ENCODE measurements around the gene FLVCR2. TPM values are rescaled to one million over a fixed set of nuclear protein-coding genes. Genes with fewer than 3 reads are reported as not detected.
A peak's percentile ranks its signal among the peaks of the same experiment; 100 is the strongest.

Gene FLVCR2
- total and polyA plus RNA-seq, 8 donors: 0.33 to 6.3 (median 2.4) TPM

DNA sequence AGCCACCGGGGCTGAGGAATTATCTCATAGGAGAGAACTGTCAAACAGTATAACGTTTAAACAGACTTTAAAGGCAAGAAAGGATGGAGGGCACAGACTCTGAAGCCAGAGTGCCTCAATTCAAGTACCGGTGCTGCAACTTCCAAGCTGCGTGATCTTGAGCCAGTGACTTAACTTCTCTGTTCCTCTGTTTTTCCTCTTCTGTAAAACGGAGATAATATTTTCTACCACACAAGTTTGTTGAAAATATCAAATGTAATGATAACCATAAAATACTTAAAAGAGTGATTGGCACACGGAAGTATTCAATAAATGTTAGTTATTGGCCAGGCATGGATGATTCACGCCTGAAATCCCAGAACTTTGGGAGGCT, 38.0 kb upstream of the FLVCR2 start:
- intact Hi-C loops (cut with DNase I): no loop called here
- DNase-seq (no peak), ATAC-seq (no peak), FAIRE-seq (no peak)
- Histone ChIP-seq H3K27me3 (no peaks in the 10 kb centered on the region), H3K27ac (no peak overlapping the region), H3K36me3 (no peaks in the 10 kb centered on the region), H3K4me3 (no peak overlapping the region), H3K4me1 (peaks cover 0 to 4% (median 0%) of the 10 kb centered on the region in 3 donors), H3K9me3 (no peaks in the 10 kb centered on the region)
- TF ChIP-seq, protein P1, sequence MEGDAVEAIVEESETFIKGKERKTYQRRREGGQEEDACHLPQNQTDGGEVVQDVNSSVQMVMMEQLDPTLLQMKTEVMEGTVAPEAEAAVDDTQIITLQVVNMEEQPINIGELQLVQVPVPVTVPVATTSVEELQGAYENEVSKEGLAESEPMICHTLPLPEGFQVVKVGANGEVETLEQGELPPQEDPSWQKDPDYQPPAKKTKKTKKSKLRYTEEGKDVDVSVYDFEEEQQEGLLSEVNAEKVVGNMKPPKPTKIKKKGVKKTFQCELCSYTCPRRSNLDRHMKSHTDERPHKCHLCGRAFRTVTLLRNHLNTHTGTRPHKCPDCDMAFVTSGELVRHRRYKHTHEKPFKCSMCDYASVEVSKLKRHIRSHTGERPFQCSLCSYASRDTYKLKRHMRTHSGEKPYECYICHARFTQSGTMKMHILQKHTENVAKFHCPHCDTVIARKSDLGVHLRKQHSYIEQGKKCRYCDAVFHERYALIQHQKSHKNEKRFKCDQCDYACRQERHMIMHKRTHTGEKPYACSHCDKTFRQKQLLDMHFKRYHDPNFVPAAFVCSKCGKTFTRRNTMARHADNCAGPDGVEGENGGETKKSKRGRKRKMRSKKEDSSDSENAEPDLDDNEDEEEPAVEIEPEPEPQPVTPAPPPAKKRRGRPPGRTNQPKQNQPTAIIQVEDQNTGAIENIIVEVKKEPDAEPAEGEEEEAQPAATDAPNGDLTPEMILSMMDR (IDR thresholded peaks at IDR 0.05): no peak
- 64 to 71% methylated on average over 7 of the region's 7 CpGs for WGBS, 2 donors

DNA sequence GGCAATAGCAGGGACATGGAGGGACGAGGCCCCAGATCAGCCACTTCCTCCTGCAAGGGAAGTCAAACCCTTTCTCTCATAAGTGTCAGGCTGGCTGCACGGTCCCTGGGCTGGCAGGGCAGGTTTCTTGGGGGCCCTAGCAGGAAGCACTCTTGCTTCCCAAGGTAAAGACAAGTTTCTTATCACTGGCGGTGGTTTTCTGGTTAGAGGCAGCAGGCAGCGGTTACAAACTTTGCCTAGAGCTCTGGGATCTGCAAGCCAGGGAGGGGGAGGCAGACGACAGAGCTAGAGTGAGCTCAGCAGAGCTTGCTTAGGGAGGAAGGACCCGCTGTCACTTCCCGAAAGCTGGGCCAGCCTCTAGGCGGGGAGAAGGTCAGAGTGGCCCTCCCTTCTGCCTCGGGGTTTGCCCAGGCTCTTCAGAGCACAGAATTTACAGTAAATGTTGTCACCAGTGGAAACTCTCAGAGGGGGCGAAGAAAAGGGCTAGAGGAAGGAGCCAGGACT, 35.8 kb upstream of the FLVCR2 start:
- WGBS, 2 donors: 36 to 41% methylated on average over 10 of the region's 10 CpGs
- intact Hi-C loops (cut with DNase I): no loop called here
- DNase-seq (peak in 2 of 6 donors; percentile 18 to 68), ATAC-seq (peak in 3 of 4 donors; percentile 78 to 93 (median 92)), FAIRE-seq (no peak)
- Histone ChIP-seq H3K4me3 (no peak overlapping the region), H3K27me3 (no peaks in the 10 kb centered on the region), H3K4me1 (peaks cover 0 to 4% (median 0%) of the 10 kb centered on the region in 3 donors), H3K27ac (peak overlapping the region in 2 of 4 donors; percentile 55 to 65), H3K9me3 (no peaks in the 10 kb centered on the region), H3K36me3 (no peaks in the 10 kb centered on the region)
- TF ChIP-seq, protein P1 (IDR thresholded peaks at IDR 0.05): no peak

DNA sequence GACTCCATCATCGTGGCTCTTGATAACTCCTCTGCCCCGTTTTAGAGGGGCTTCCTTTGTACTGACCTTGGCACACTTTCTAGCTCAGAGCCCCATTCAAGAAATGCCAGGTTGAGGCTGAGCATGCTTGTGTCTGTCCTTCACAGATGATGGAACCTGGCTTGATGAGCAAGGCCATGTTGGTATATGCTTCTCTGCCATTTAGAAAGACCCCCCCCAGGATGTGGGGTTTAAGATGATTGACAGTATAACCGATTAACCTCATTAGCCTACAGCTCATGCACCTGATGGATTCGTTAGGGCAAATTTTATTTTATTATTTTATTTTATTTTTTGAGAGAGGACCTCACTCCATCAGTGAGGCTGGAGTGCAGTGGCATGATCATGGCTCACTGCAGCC, 35.2 kb upstream of the FLVCR2 start:
- peaks cover 0 to 4% (median 0%) of the 10 kb centered on the region in 3 donors for H3K4me1 ChIP-seq
- TF ChIP-seq, protein P1 (IDR thresholded peaks at IDR 0.05): no peak
- intact Hi-C loops (cut with DNase I): no loop called here
- peak overlapping the region in 2 of 4 donors; percentile 55 to 65 for H3K27ac ChIP-seq
- H3K4me3 ChIP-seq: no peak overlapping the region
- FAIRE-seq: no peak
- no peaks in the 10 kb centered on the region for H3K9me3 ChIP-seq
- H3K27me3 ChIP-seq: no peaks in the 10 kb centered on the region
- ATAC-seq: no peak
- no peak for DNase-seq
- H3K36me3 ChIP-seq: no peaks in the 10 kb centered on the region
- WGBS, 2 donors: 38 to 62% methylated on average over 4 of the region's 4 CpGs

DNA sequence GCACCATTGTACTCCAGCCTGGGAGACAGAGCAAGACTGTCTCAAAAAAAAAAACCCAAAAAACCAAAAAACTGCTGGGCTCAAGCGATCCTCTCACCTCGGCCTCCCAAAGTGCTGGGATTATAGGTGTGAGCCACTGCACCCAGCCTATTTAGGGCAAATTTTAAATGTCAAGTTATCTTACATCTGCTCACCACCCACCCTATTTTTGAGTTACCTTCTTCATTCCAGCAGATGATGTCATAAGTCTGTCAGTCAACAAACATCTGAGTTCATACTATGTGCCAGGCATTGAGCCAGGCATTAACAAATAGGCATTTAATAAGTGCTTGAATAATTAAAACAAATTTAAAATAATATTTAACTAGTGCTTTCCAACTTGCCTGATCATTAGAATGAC, 34.6 kb upstream of the FLVCR2 start:
- no peaks in the 10 kb centered on the region for H3K9me3 ChIP-seq
- H3K36me3 ChIP-seq: no peaks in the 10 kb centered on the region
- intact Hi-C loops (cut with DNase I): no loop called here
- H3K27me3 ChIP-seq: no peaks in the 10 kb centered on the region
- 85 to 97% methylated on average over 2 of the region's 2 CpGs for WGBS, 2 donors
- H3K27ac ChIP-seq: peak overlapping the region in 1 of 4 donors; percentile 55
- TF ChIP-seq, protein P1 (IDR thresholded peaks at IDR 0.05): no peak
- H3K4me3 ChIP-seq: no peak overlapping the region
- FAIRE-seq: no peak
- DNase-seq: no peak
- peaks cover 0 to 4% (median 0%) of the 10 kb centered on the region in 3 donors for H3K4me1 ChIP-seq
- no peak for ATAC-seq

DNA sequence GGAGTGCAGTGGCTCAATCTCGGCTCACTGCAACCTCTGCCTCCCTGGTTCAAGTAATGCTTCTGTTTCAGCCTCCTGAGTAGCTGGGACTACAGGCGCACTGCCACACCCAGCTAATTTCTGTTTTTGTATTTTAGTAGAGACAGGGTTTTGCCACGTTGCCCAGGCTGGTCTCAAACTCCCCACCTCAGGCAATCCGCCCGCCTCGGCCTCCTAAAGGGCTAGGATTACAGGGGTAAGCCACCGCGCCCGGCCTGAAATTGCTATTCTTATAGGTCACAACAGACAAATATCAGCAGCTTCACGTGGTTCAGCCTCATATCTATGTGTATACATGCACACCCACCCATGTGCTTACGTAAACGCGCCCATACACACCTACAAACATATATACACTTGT, 32.5 kb upstream of the FLVCR2 start:
- FAIRE-seq (no peak), DNase-seq (no peak), ATAC-seq (no peak)
- intact Hi-C loops (cut with DNase I): no loop called here
- TF ChIP-seq, protein P1 (IDR thresholded peaks at IDR 0.05): no peak
- Histone ChIP-seq H3K4me1 (peaks cover 0 to 4% (median 0%) of the 10 kb centered on the region in 3 donors), H3K4me3 (no peak overlapping the region), H3K9me3 (no peaks in the 10 kb centered on the region), H3K36me3 (no peaks in the 10 kb centered on the region), H3K27ac (no peak overlapping the region), H3K27me3 (no peaks in the 10 kb centered on the region)
- WGBS, 2 donors: 82 to 89% methylated on average over 13 of the region's 13 CpGs
